Subcutaneous abdominal adipose tissue (tissue), 5 donors: ENCODE results near the gene SLC47A1.

Experiments used
- H3K27ac ChIP-seq: one replicate; pipeline ENCODE4 v1.7.0; 2013; ENCODE audit warnings: low read depth, mild to moderate bottlenecking, inconsistent platforms, low read length, moderate library complexity
- H3K27me3 ChIP-seq, 5 donors: one replicate each; pipeline ENCODE4 v1.7.0; 2013; ENCODE audit warnings: low read length in 5 of 5, inconsistent platforms in 1 of 5; ENCODE audit not compliant: control insufficient read depth in 5 of 5, insufficient read depth in 4 of 5
- H3K36me3 ChIP-seq, 5 donors: one replicate each; pipeline ENCODE4 v1.7.0; 2013; ENCODE audit warnings: low read length in 5 of 5; ENCODE audit not compliant: control insufficient read depth in 5 of 5, insufficient read depth in 5 of 5
- H3K4me1 ChIP-seq, 5 donors: one replicate each; pipeline ENCODE4 v1.7.0; 2013; ENCODE audit warnings: low read length in 5 of 5, mild to moderate bottlenecking in 3 of 5, moderate library complexity in 1 of 5; ENCODE audit not compliant: control insufficient read depth in 5 of 5, insufficient read depth in 5 of 5
- H3K4me3 ChIP-seq, 5 donors: one replicate each; pipeline ENCODE4 v1.7.0; 2013; ENCODE audit warnings: low read length in 5 of 5, low read depth in 1 of 5
- H3K9ac ChIP-seq, 5 donors: one replicate each; pipeline ENCODE4 v1.7.0; 2013; ENCODE audit warnings: low read length in 5 of 5, mild to moderate bottlenecking in 4 of 5, moderate library complexity in 3 of 5
- H3K9me3 ChIP-seq, 5 donors: one replicate each; pipeline ENCODE4 v1.7.0; 2013; ENCODE audit warnings: low read length in 5 of 5; ENCODE audit not compliant: control insufficient read depth in 5 of 5
- donor health status: healthy.
- donor health status: healthy.
- donor health status: healthy.
- donor health status: healthy.
- donor health status: healthy.

The SLC47A1 gene

GRCh38 chr17:19551591-19552148, 18.0 kb downstream of the SLC47A1 start:
- Histone ChIP-seq H3K27ac (no peak overlapping the region), H3K9ac (no peak overlapping the region), H3K36me3 (no peaks in the 10 kb centered on the region), H3K27me3 (no peaks in the 10 kb centered on the region), H3K4me1 (peaks cover 4 to 19% (median 15%) of the 10 kb centered on the region in 5 donors), H3K9me3 (no peaks in the 10 kb centered on the region), H3K4me3 (no peak overlapping the region)

- H3K27me3 ChIP-seq = no peaks in the 10 kb centered on the region
- no peaks in the 10 kb centered on the region for H3K36me3 ChIP-seq
- no peak overlapping the region for H3K9ac ChIP-seq
- H3K4me1 ChIP-seq = peaks cover 4 to 15% (median 11%) of the 10 kb centered on the region in 5 donors
- peaks cover 0 to 3% (median 0%) of the 10 kb centered on the region in 5 donors for H3K9me3 ChIP-seq
- H3K27ac ChIP-seq = no peak overlapping the region
- no peak overlapping the region for H3K4me3 ChIP-seq
These were observed 19.4 kb downstream of the SLC47A1 start for GRCh38 chr17:19553036-19553435.

GRCh38 chr17:19554393-19554792, 20.7 kb downstream of the SLC47A1 start:
- peaks cover 4 to 15% (median 11%) of the 10 kb centered on the region in 5 donors for H3K4me1 ChIP-seq
- H3K9me3 ChIP-seq = peaks cover 0 to 5% (median 0%) of the 10 kb centered on the region in 5 donors
- no peaks in the 10 kb centered on the region for H3K36me3 ChIP-seq
- peak overlapping the region; percentile 87 for H3K27ac ChIP-seq
- H3K9ac ChIP-seq = peak overlapping the region in 3 of 5 donors; percentile 6 to 50 (median 26)
- peak overlapping the region in 1 of 5 donors; percentile 32 for H3K4me3 ChIP-seq
- no peaks in the 10 kb centered on the region for H3K27me3 ChIP-seq

- Histone ChIP-seq H3K9me3 (peaks cover 0 to 5% (median 0%) of the 10 kb centered on the region in 5 donors), H3K36me3 (no peaks in the 10 kb centered on the region), H3K9ac (no peak overlapping the region), H3K27ac (no peak overlapping the region), H3K4me3 (no peak overlapping the region), H3K27me3 (peaks cover 0 to 3% (median 0%) of the 10 kb centered on the region in 5 donors), H3K4me1 (peaks cover 4 to 15% (median 11%) of the 10 kb centered on the region in 5 donors)
These were observed 22.1 kb downstream of the SLC47A1 start for GRCh38 chr17:19555746-19556145.

GRCh38 chr17:19558946-19559345, 25.3 kb downstream of the SLC47A1 start:
- no peak overlapping the region for H3K9ac ChIP-seq
- H3K27ac ChIP-seq = no peak overlapping the region
- H3K27me3 ChIP-seq = peaks cover 0 to 3% (median 0%) of the 10 kb centered on the region in 5 donors
- H3K4me3 ChIP-seq = no peak overlapping the region
- no peaks in the 10 kb centered on the region for H3K36me3 ChIP-seq
- H3K4me1 ChIP-seq = peaks cover 4 to 14% (median 11%) of the 10 kb centered on the region in 5 donors
- peaks cover 0 to 5% (median 0%) of the 10 kb centered on the region in 5 donors for H3K9me3 ChIP-seq

- no peaks in the 10 kb centered on the region for H3K36me3 ChIP-seq
- no peak overlapping the region for H3K27ac ChIP-seq
- H3K9me3 ChIP-seq = peaks cover 0 to 5% (median 0%) of the 10 kb centered on the region in 5 donors
These were observed 28.2 kb downstream of the SLC47A1 start for GRCh38 chr17:19561697-19562318.

GRCh38 chr17:19565817-19566575, 32.3 kb downstream of the SLC47A1 start:
- Histone ChIP-seq H3K9me3 (no peaks in the 10 kb centered on the region), H3K9ac (no peak overlapping the region), H3K4me3 (no peak overlapping the region), H3K27ac (no peak overlapping the region), H3K36me3 (no peaks in the 10 kb centered on the region), H3K27me3 (no peaks in the 10 kb centered on the region), H3K4me1 (peaks cover 0 to 11% (median 5%) of the 10 kb centered on the region in 5 donors)

More at GRCh38 chr17:19561697-19562318, 28.2 kb downstream of the SLC47A1 start:
- Histone ChIP-seq H3K4me3 (no peak overlapping the region), H3K27me3 (peaks cover 0 to 3% (median 0%) of the 10 kb centered on the region in 5 donors), H3K4me1 (no peaks in the 10 kb centered on the region), H3K9ac (no peak overlapping the region)

GRCh38 chr17:19567216-19568015, 33.8 kb downstream of the SLC47A1 start:
- H3K36me3 ChIP-seq = no peaks in the 10 kb centered on the region
- peaks cover 0 to 11% (median 5%) of the 10 kb centered on the region in 5 donors for H3K4me1 ChIP-seq
- no peak overlapping the region for H3K9ac ChIP-seq
- no peaks in the 10 kb centered on the region for H3K27me3 ChIP-seq
- H3K4me3 ChIP-seq = no peak overlapping the region
- H3K27ac ChIP-seq = no peak overlapping the region
- no peaks in the 10 kb centered on the region for H3K9me3 ChIP-seq

GRCh38 chr17:19568016-19568350, 34.3 kb downstream of the SLC47A1 start:
- Histone ChIP-seq H3K4me1 (peaks cover 0 to 11% (median 5%) of the 10 kb centered on the region in 5 donors), H3K27me3 (no peaks in the 10 kb centered on the region), H3K4me3 (no peak overlapping the region), H3K9me3 (no peaks in the 10 kb centered on the region), H3K9ac (no peak overlapping the region), H3K27ac (no peak overlapping the region), H3K36me3 (no peaks in the 10 kb centered on the region)
